IMR-90 (cell line): ENCODE data around the gene TNFSF12. TPM values are rescaled to one million over a fixed set of nuclear protein-coding genes. Genes with fewer than 3 reads are reported as not detected.

Experiments used
- ATAC-seq: fragments of 200-7000 bp; cut with Tn5 transposase; 2 replicates; pipeline ENCODE4 v1.9.1; 2020; ENCODE audit warnings: low read depth, mild to moderate bottlenecking, moderate library complexity
- BruUV-seq: library from RNA; stranded (reverse); fragments of 400-500 nt; replicated peaks from 2 replicates; lab custom pipeline; 2021; lab: Mats Ljungman, UMichigan
- CTCF ChIA-PET: fragments of 300-600 bp; formaldehyde crosslinking; extraction: SDS; loops from one replicate; lab custom pipeline; 2021; ENCODE audit warnings: antibody characterized with exemption; lab: Yijun Ruan, JAX
- POLR2A ChIA-PET: fragments of 300-600 bp; sonication (Branson Sonifier 250); formaldehyde crosslinking; loops from one replicate; lab custom pipeline; 2022; ENCODE audit warnings: antibody characterized with exemption; ENCODE audit not compliant: unreplicated experiment; lab: Charles Lee
- DNase-seq: peaks from one replicate; pipeline ENCODE4 v3.0.0; 2013
- H2AFZ ChIP-seq: replicated peaks from 2 replicates; pipeline ENCODE3; 2013; ENCODE audit warnings: low read length, mild to moderate bottlenecking; ENCODE audit not compliant: poor library complexity
- H2AK5ac ChIP-seq: 2 replicates; pipeline ENCODE4 v1.6.1; 2013; ENCODE audit warnings: low read depth, low read length, inconsistent platforms
- H2AK9ac ChIP-seq: replicated peaks from 2 replicates; pipeline ENCODE3; 2013; ENCODE audit warnings: mild to moderate bottlenecking, low read depth, low read length, moderate library complexity; ENCODE audit not compliant: poor library complexity
- H2BK120ac ChIP-seq: 2 replicates; pipeline ENCODE4 v1.6.1; 2013; ENCODE audit warnings: low read depth, low read length, inconsistent platforms
- H2BK15ac ChIP-seq: 3 replicates; pipeline ENCODE4 v1.6.1; 2013; ENCODE audit warnings: low read depth, low read length, inconsistent platforms
- H2BK20ac ChIP-seq: 2 replicates; pipeline ENCODE4 v1.6.1; 2013; ENCODE audit warnings: low read depth, mild to moderate bottlenecking, inconsistent platforms, low read length, moderate library complexity
- H2BK5ac ChIP-seq: 2 replicates; pipeline ENCODE4 v1.6.1; 2013; ENCODE audit warnings: mild to moderate bottlenecking, low read depth, low read length, inconsistent platforms; ENCODE audit not compliant: poor library complexity, severe bottlenecking
- H3K14ac ChIP-seq: replicated peaks from 2 replicates; pipeline ENCODE4 v1.6.1; 2013; ENCODE audit warnings: low read depth, low read length, inconsistent platforms
- H3K18ac ChIP-seq: 2 replicates; pipeline ENCODE4 v1.6.1; 2013; ENCODE audit warnings: low read depth, low read length, control low read depth
- H3K23ac ChIP-seq: 2 replicates; pipeline ENCODE4 v1.6.1; 2013; ENCODE audit warnings: low read depth, low read length, inconsistent platforms
- H3K27ac ChIP-seq: 2 replicates; pipeline ENCODE4 v1.5.1; 2013; ENCODE audit warnings: mild to moderate bottlenecking, control low read depth, low read length; ENCODE audit not compliant: insufficient read depth
- H3K27me3 ChIP-seq: 2 replicates; pipeline ENCODE4 v1.6.1; 2013; ENCODE audit warnings: low read length; ENCODE audit not compliant: control insufficient read depth, insufficient read depth
- H3K36me3 ChIP-seq: 2 replicates; pipeline ENCODE4 v1.6.1; 2013; ENCODE audit warnings: low read length, mixed read lengths; ENCODE audit not compliant: control insufficient read depth, insufficient read depth
- H3K4ac ChIP-seq: 2 replicates; pipeline ENCODE4 v1.6.1; 2013; ENCODE audit warnings: low read depth, low read length, inconsistent platforms
- H3K4me1 ChIP-seq: 2 replicates; pipeline ENCODE4 v1.6.1; 2013; ENCODE audit warnings: low read length, mixed read lengths; ENCODE audit not compliant: control insufficient read depth, insufficient read depth
- H3K4me2 ChIP-seq: 2 replicates; pipeline ENCODE4 v1.6.1; 2013; ENCODE audit warnings: low read depth, mild to moderate bottlenecking, control low read depth, low read length, moderate library complexity
- H3K4me3 ChIP-seq: 2 replicates; pipeline ENCODE4 v1.5.1; 2013; ENCODE audit warnings: low read depth, mild to moderate bottlenecking, control low read depth, low read length, moderate library complexity; ENCODE audit not compliant: insufficient read depth
- H3K56ac ChIP-seq: 2 replicates; pipeline ENCODE4 v1.6.1; 2013; ENCODE audit warnings: low read length, inconsistent platforms; ENCODE audit not compliant: insufficient read depth; ENCODE audit errors: extremely low read depth
- H3K79me1 ChIP-seq, 2 experiments: 2 replicates each; pipeline ENCODE4 v1.6.1; 2013; ENCODE audit warnings: low read length in 2 of 2, inconsistent platforms in 1 of 2, low read depth in 1 of 2
- H3K9ac ChIP-seq: 2 replicates; pipeline ENCODE4 v1.6.1; 2013; ENCODE audit warnings: low read depth, low read length, control low read depth
- H3K9me1 ChIP-seq: 2 replicates; pipeline ENCODE4 v1.6.1; 2013; ENCODE audit warnings: low read length, inconsistent platforms; ENCODE audit not compliant: insufficient read depth
- H3K9me3 ChIP-seq: 2 replicates; pipeline ENCODE4 v1.6.1; 2013; ENCODE audit warnings: low read length; ENCODE audit not compliant: control insufficient read depth, insufficient read depth
- H4K20me1 ChIP-seq: 2 replicates; pipeline ENCODE4 v1.6.1; 2013; ENCODE audit warnings: low read length, inconsistent platforms; ENCODE audit not compliant: insufficient read depth
- H4K5ac ChIP-seq: 2 replicates; pipeline ENCODE4 v1.6.1; 2013; ENCODE audit warnings: mild to moderate bottlenecking, low read depth, low read length, control low read depth
- H4K8ac ChIP-seq, 2 experiments: 2 replicates each; pipeline ENCODE4 v1.6.1; 2013; ENCODE audit warnings: low read depth in 2 of 2, low read length in 2 of 2, control low read depth in 1 of 2, inconsistent platforms in 1 of 2
- H4K91ac ChIP-seq: 2 replicates; pipeline ENCODE4 v1.6.1; 2013; ENCODE audit warnings: low read depth, low read length, inconsistent platforms; ENCODE audit not compliant: insufficient read depth
- BHLHE40 ChIP-seq: fragments of 150-350 bp; IDR thresholded peaks from 2 replicates; pipeline ENCODE4 v1.6.1; 2016; ENCODE audit warnings: mild to moderate bottlenecking, low read depth, low read length
- MAZ ChIP-seq: IDR thresholded peaks from 2 replicates; pipeline ENCODE4 v1.6.1; 2012; ENCODE audit warnings: low read depth, mild to moderate bottlenecking, low read length, improper control_type of control experiment, moderate library complexity, borderline replicate concordance
- MXI1 ChIP-seq: IDR thresholded peaks from 2 replicates; pipeline ENCODE4 v1.6.1; 2012; ENCODE audit warnings: low read depth, mild to moderate bottlenecking, low read length, moderate library complexity, borderline replicate concordance
- NFE2L2 ChIP-seq: fragments of 150-350 bp; IDR thresholded peaks from 2 replicates; pipeline ENCODE4 v1.6.1; 2016; ENCODE audit warnings: low read depth, mild to moderate bottlenecking, low read length
- POLR2A ChIP-seq: IDR thresholded peaks from 2 replicates; pipeline ENCODE4 v1.6.1; 2012; ENCODE audit warnings: mild to moderate bottlenecking, low read depth, low read length
- RCOR1 ChIP-seq: IDR thresholded peaks from 2 replicates; pipeline ENCODE4 v1.6.1; 2012; ENCODE audit warnings: mild to moderate bottlenecking, low read length, improper control_type of control experiment; ENCODE audit not compliant: insufficient replicate concordance
- SMC3 ChIP-seq: fragments of 150-350 bp; IDR thresholded peaks from 2 replicates; pipeline ENCODE4 v1.6.1; 2016; ENCODE audit warnings: low read depth, mild to moderate bottlenecking, antibody characterized with exemption, low read length, moderate library complexity
- USF2 ChIP-seq: fragments of 150-350 bp; IDR thresholded peaks from 2 replicates; pipeline ENCODE4 v1.6.1; 2017; ENCODE audit warnings: mild to moderate bottlenecking, antibody characterized with exemption, low read length, low read depth
- WGBS, 2 experiments: methylation state at CpG; one replicate each; pipeline versions ENCODE4 v1.1.5 to v1.1.7; 2013; ENCODE audit warnings: missing lambda C conversion rate in 2 of 2; ENCODE audit not compliant: insufficient read length in 1 of 2; ENCODE audit errors: extremely low coverage in 2 of 2; 5-methylcytosine and 5-hydroxymethylcytosine counted together
- dilution Hi-C: fragments of 300-500 bp; cut with HindIII; formaldehyde crosslinking; loops from one replicate; pipeline ENCODE4 v1.14.3; 2018; ENCODE audit warnings: low sequenced_read_pairs; ENCODE audit not compliant: unreplicated experiment
- in situ Hi-C: fragments of 300-500 bp; cut with MboI; formaldehyde crosslinking; loops from 3 replicates; pipeline ENCODE4 v1.14.3; 2019; ENCODE audit warnings: low sequenced_read_pairs, inconsistent platforms, mixed read lengths
- intact Hi-C: fragments of 100-400 bp; cut with micrococcal nuclease; formaldehyde crosslinking; loops from 2 replicates; pipeline ENCODE4 v1.10.0; 2022
- polyA plus RNA-seq, 3 experiments: library from polyadenylated mRNA; depleted of rRNA; stranded (reverse); fragments of >200 nt; gene quantifications; 2 replicates each; pipeline ENCODE4 v1.2.3, GENCODE V29; 2012; ENCODE audit warnings: low replicate concordance in 1 of 3
- total RNA-seq: library from RNA; depleted of rRNA; stranded (reverse); fragments of >200 nt; gene quantifications from 2 replicates; pipeline ENCODE4 v1.2.3, GENCODE V29; 2012

TNFSF12 gene
- total and polyA plus RNA-seq, 2 of the 4 experiments (the other 2 are of a cell fraction) = 2.7 to 22.0 TPM

- dilution Hi-C loops = no loop called here
- peaks cover 27% of the 10 kb centered on the region for H4K20me1 ChIP-seq
- intact Hi-C loops = no loop called here
Measured at GRCh38 chr17:7583253-7584109, 34.6 kb downstream of the TNFSF12 start, which contains the start of gene MPDU1. Gene MPDU1 (plus strand): TSS chr17:7583852. CDS start chr17:7583863, 11 bp downstream.

More at GRCh38 chr17:7583253-7584109, 34.6 kb downstream of the TNFSF12 start, which contains the start of gene MPDU1:
- no peaks in the 10 kb centered on the region for H3K9me3 ChIP-seq
- H2AK5ac ChIP-seq = peak within 1 kb of the TSS; percentile 100
- peak within 1 kb of the TSS; percentile 99 for H3K56ac ChIP-seq
- peak within 1 kb of the TSS; percentile 100 for H2AK9ac ChIP-seq
- H3K27me3 ChIP-seq = no peaks in the 10 kb centered on the region
- H2BK5ac ChIP-seq = peak within 1 kb of the TSS; percentile 98
- H3K4ac ChIP-seq = peak within 1 kb of the TSS; percentile 100
- BruUV-seq = no TSS peak
- peak within 1 kb of the TSS; percentile 100 for H3K14ac ChIP-seq
- H3K9me1 ChIP-seq = peaks cover 30% of the 10 kb centered on the region
- H4K8ac ChIP-seq = peak within 1 kb of the TSS; percentile 63 to 100
- H3K9ac ChIP-seq = peak within 1 kb of the TSS; percentile 92
- H2BK20ac ChIP-seq = peak within 1 kb of the TSS; percentile 95
- H3K36me3 ChIP-seq = peaks cover 18% of the 10 kb centered on the region
- CTCF ChIA-PET = interaction anchor here (0.8 to 1.4 kb wide), 4 partner anchors 14 to 104 kb away, joined by 3 to 6 read pairs (median 4); partner anchors contain the start of genes TP53 and WRAP53
- peak within 1 kb of the TSS; percentile 99 for H3K18ac ChIP-seq
- H3K4me3 ChIP-seq = peak within 1 kb of the TSS; percentile 68
- peak within 1 kb of the TSS; percentile 99 for H4K5ac ChIP-seq
- in situ Hi-C loops = no loop called here
- peak within 1 kb of the TSS; percentile 93 for H3K4me2 ChIP-seq
- TF ChIP-seq MAZ (peak; percentile 60; the same call in 1 of the 2 replicates), NFE2L2 (no peak), POLR2A (peak; percentile 98), MXI1 (peak; percentile 99), RCOR1 (no peak), SMC3 (no peak), USF2 (peak; percentile 25; the same call in 1 of the 2 replicates), BHLHE40 (no peak; the same call in 1 of the 2 replicates)
- H3K23ac ChIP-seq = peak within 1 kb of the TSS; percentile 100
- peaks cover 24 to 77% of the 10 kb centered on the region in 2 experiments for H3K79me1 ChIP-seq
- H2BK120ac ChIP-seq = peak within 1 kb of the TSS; percentile 99
- ATAC-seq (peak; percentile 70), DNase-seq (peak; percentile 96)
- peaks cover 43% of the 10 kb centered on the region for H3K4me1 ChIP-seq
- peak within 1 kb of the TSS; percentile 99 for H2AFZ ChIP-seq
- peak within 1 kb of the TSS; percentile 92 for H2BK15ac ChIP-seq
- WGBS, 2 experiments = 1% methylated on average over 40 of the region's 69 CpGs; no CpG with 5 or more reads in 1 of the 2 experiments
- peak within 1 kb of the TSS; percentile 100 for H4K91ac ChIP-seq
- peak within 1 kb of the TSS; percentile 93 for H3K27ac ChIP-seq
- POLR2A ChIA-PET = interaction anchor here (0.6 to 1.8 kb wide), 8 partner anchors 8 to 104 kb away, joined by 3 to 12 read pairs (median 3); no protein-coding TSS in a partner anchor
